Measurements from ENCODE around the gene NEUROD1. TPM values are rescaled to one million over a fixed set of nuclear protein-coding genes. Genes with fewer than 3 reads are reported as not detected.

Gene NEUROD1
- total RNA-seq, 2 donors from 2014 or later: 2.6 TPM

- peaks cover 0 to 35% of the 10 kb centered on the region in 2 donors for H3K27me3 ChIP-seq
- ATAC-seq (no peak), DNase-seq (no peak)
- H3K27ac ChIP-seq: no peak overlapping the region
- no peaks in the 10 kb centered on the region for H3K9me3 ChIP-seq
- peaks cover 28% of the 10 kb centered on the region for H3K4me1 ChIP-seq
- no peak for TF ChIP-seq POLR2A (IDR thresholded peaks at IDR 0.05)
- no peak for TF ChIP-seq CTCF (IDR thresholded peaks at IDR 0.05)
- intact Hi-C loops (cut with DNase I): no loop called here
- no peaks in the 10 kb centered on the region for H3K36me3 ChIP-seq (replicated peaks in 1 of 2; ENCODE audit: insufficient read depth in 1 of 2, low read depth in 2 of 2)
- H3K4me3 ChIP-seq: no peak overlapping the region
- 6 to 8% methylated on average over 25 to 26 of the region's 26 CpGs for WGBS, 2 donors
These were observed 4.3 kb upstream of the NEUROD1 start for GRCh38 chr2:181684454-181685149.

- H3K27me3 ChIP-seq: peaks cover 0 to 43% of the 10 kb centered on the region in 2 donors
- DNase-seq (peak in 2 of 4 donors; percentile 22 to 27), ATAC-seq (peak; percentile 39)
- no peak overlapping the region for H3K4me3 ChIP-seq
- H3K9me3 ChIP-seq: no peaks in the 10 kb centered on the region
- intact Hi-C loops (cut with DNase I): no loop called here
- 3 to 4% methylated on average over 40 to 85 of the region's 85 CpGs for WGBS, 2 donors
- peaks cover 28% of the 10 kb centered on the region for H3K4me1 ChIP-seq
- H3K27ac ChIP-seq: no peak overlapping the region
- TF ChIP-seq POLR2A (IDR thresholded peaks at IDR 0.05): peak in 2 of 3 donors; percentile 9 to 26
- no peak for TF ChIP-seq CTCF (IDR thresholded peaks at IDR 0.05)
- no peaks in the 10 kb centered on the region for H3K36me3 ChIP-seq (replicated peaks in 1 of 2; ENCODE audit: insufficient read depth in 1 of 2, low read depth in 2 of 2)
These were observed 3.5 kb upstream of the NEUROD1 start for GRCh38 chr2:181683518-181684453.

GRCh38 chr2:181682795-181683517 is 2.6 kb upstream of the NEUROD1 start:
- Histone ChIP-seq H3K4me3 (no peak overlapping the region), H3K27ac (no peak overlapping the region), H3K27me3 (peaks cover 0 to 46% of the 10 kb centered on the region in 2 donors), H3K36me3 (replicated peaks in 1 of 2; ENCODE audit: insufficient read depth in 1 of 2, low read depth in 2 of 2) (no peaks in the 10 kb centered on the region), H3K9me3 (no peaks in the 10 kb centered on the region), H3K4me1 (peaks cover 28% of the 10 kb centered on the region)
- intact Hi-C loops (cut with DNase I): no loop called here
- WGBS, 2 donors: 3 to 8% methylated on average over 28 to 42 of the region's 42 CpGs
- ATAC-seq (no peak), DNase-seq (no peak)
- TF ChIP-seq CTCF (IDR thresholded peaks at IDR 0.05) (no peak), POLR2A (IDR thresholded peaks at IDR 0.05) (no peak)

- peak in 1 of 4 donors; percentile 7 for DNase-seq
- TF ChIP-seq POLR2A (IDR thresholded peaks at IDR 0.05): no peak
- no peak for TF ChIP-seq CTCF (IDR thresholded peaks at IDR 0.05)
- H3K36me3 ChIP-seq (replicated peaks in 1 of 2; ENCODE audit: insufficient read depth in 1 of 2, low read depth in 2 of 2): no peaks in the 10 kb centered on the region
- intact Hi-C loops (cut with DNase I): no loop called here
- H3K27ac ChIP-seq: no peak overlapping the region
- H3K9me3 ChIP-seq: no peaks in the 10 kb centered on the region
- 6 to 8% methylated on average over 22 to 24 of the region's 24 CpGs for WGBS, 2 donors
- H3K27me3 ChIP-seq: peaks cover 0 to 51% of the 10 kb centered on the region in 2 donors
- H3K4me3 ChIP-seq: no peak overlapping the region
- no peak for ATAC-seq
- peaks cover 28% of the 10 kb centered on the region for H3K4me1 ChIP-seq
These were observed 1.9 kb upstream of the NEUROD1 start for GRCh38 chr2:181682026-181682789.
